Nucleus accumbens (tissue), 56 donors: Measurements from ENCODE around the gene PLA2G3.
"Not testable (repeated sequence)": the region's sequence is repeated elsewhere in the genome, so short reads cannot be mapped to it uniquely, and the experiment has no call there.

Experiments used
- DNase-seq, 56 donors: peaks; one replicate each; lab custom pipeline; 2025; lab: John Stamatoyannopoulos, UW

The PLA2G3 gene, protein sequence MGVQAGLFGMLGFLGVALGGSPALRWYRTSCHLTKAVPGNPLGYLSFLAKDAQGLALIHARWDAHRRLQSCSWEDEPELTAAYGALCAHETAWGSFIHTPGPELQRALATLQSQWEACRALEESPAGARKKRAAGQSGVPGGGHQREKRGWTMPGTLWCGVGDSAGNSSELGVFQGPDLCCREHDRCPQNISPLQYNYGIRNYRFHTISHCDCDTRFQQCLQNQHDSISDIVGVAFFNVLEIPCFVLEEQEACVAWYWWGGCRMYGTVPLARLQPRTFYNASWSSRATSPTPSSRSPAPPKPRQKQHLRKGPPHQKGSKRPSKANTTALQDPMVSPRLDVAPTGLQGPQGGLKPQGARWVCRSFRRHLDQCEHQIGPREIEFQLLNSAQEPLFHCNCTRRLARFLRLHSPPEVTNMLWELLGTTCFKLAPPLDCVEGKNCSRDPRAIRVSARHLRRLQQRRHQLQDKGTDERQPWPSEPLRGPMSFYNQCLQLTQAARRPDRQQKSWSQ

DNA sequence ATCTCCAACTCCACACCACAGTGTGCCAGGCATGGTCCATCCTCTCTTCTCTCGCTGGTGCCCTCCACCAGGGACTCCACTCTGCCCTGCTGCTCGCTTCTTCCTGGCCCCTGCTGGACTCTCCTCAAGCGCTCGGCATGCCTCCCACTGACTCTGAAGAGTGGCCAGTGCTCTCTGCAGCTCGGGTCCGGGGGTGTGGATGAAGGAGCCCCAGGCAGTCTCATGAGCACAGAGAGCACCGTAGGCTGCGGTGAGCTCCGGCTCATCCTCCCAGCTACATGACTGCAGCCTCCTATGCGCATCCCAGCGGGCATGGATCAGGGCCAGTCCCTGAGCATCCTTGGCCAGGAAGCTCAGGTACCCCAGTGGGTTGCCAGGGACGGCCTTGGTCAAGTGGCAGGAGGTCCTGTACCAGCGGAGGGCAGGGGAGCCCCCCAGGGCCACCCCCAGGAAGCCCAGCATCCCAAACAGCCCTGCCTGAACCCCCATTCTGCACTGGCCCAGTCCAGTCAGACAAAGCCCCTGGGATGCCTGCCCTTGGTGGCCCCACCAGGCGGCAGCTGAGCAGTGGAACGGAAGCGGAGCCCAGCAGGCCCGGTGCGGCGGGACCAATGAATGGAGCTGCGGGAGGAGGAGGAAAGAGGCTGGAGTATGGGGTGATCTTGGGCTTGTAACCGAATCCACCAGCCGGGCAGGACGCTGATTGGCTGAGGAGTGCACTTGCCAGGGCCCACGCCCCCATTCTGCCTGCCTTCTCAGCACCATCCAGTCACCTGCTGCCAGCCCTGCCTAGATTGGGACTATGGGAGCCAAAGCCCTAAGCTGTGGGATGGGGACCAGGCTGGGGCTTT, at the start of gene PLA2G3:
Gene PLA2G3 (minus strand): TSS at position 643 of the 851 bp plus-strand sequence. CDS start 154 bp downstream, at position 489.
- no peak for DNase-seq

DNA sequence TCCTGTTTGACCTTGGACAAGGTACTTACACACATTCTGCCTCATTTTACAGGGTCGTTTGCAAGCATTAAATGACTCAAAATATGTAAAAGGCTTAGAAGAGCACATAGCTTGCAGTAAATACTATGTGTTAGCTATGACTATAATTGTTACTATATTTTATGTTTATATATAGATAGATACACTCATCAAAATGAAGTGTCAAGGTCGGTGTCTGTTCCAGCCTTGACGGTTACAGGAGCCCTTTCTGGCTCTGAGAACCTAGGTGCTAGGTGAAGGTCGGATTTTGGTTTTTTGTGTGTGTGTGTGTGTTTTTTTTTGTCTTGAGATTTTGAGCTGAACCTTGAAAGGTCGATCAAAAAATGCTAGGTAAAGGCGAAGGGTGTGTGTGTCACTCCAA, 47.3 kb upstream of the PLA2G3 start:
- DNase-seq: no peak

DNA sequence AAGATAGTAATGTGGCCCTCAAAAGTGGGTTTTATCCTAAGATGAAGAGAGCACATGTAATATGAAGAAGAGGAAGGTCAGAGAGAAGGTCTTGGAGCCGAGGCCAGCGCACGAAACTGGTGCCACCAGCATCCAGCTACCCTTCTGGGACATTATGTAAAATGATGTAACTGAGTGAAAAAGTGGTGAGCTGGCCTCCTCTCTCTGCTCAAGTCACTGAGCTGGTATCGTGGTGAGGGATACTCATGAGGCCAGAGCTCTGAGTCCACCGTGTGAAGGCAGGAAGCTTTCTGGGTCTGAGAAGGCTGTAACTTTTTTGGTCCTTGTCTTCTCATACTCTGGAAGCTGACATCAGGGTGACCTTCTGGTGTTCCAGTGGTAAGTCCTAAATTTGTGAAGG, 44.7 kb upstream of the PLA2G3 start:
- no peak for DNase-seq

DNA sequence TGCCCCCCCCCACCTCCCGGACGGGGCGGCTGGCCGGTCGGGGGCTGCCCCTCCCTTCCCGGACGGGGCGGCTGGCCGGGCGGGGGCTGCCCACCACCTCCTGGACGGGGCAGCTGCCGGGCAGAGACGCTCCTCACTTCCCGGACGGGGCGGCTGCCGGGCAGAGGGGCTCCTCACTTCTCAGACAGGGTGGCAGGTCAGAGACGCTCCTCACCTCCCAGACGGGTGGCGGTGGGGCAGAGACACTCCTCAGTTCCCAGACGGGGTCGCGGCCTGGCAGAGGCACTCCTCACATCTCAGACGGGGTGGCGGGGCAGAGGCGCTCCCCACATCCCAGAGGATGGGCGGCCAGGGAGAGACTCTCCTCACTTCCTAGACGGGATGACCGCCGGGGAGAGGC, 43.7 kb upstream of the PLA2G3 start:
- no peak for DNase-seq

DNA sequence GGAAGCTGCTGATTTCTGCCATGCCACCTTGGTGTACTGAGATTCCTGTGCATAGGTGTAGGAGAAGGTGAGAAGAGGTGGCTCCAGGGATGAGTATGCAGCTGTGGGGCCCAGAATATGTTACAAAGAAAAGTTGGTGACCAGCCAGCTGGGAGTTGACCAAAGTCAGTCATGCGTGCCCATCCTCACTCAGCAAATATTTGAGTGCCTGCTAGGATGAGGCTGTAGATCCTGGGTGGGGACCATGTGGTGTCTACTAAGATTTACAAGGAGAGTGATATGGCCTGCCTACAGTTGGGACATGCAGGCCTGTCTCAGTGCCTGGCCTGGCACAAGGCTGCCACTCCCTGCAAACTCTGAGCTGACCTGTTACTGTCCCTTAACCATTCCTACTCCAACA, 39.0 kb upstream of the PLA2G3 start:
- no peak for DNase-seq

DNA sequence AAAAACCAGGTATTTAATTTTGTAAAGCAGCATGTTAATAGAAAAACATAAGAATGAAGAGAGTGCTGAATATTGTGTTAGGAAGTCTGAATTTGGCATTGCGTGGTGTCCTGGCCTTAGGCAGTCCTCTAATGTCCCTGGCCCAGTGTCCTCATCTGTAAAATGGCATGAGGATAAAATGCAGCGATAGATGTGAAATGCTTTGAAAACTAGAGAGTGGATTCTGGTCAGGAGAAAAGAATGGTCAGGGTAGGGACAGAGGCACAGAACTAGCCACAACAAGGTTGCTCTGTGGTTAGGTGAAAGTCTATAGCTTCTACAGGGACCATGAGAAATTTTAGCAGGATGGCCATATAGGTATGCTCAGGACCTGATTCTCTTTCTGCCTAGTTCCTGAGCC, 38.6 kb upstream of the PLA2G3 start:
- DNase-seq: no peak

DNA sequence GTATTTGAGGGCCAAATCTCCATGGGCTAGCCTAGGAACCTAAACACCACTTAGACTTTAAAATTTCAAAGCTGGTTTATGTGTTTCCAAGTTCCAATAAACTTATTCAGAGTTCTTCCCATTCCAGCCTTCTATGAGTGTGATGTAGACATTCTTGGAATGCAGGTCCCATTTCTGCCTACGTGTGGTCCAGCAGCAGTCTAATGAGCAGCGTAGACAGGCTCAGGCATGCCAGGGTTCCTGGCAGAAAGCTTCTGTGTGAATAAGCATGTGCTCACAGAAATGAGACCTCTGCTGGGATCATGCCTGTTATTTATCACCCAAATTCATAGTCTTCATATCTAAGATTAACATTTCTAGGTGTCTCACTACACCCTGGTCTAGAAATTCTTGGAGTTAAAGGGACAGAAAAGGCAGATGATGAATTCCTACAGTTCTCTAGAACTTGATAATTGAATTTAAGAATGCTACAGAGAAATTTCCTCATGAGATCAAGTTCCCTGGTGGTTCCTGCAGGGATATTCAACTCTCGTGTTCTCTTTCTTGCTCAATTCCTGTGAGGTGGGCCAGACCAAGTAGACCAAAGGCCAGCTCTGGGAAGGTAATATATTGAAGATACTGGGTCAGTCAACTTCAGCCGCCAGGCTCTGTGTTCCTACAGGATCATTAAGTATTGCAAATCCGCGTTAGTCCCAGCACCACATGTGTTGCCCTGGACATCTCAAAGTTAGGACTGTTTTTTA, 37.3 kb upstream of the PLA2G3 start:
- DNase-seq: no peak

DNA sequence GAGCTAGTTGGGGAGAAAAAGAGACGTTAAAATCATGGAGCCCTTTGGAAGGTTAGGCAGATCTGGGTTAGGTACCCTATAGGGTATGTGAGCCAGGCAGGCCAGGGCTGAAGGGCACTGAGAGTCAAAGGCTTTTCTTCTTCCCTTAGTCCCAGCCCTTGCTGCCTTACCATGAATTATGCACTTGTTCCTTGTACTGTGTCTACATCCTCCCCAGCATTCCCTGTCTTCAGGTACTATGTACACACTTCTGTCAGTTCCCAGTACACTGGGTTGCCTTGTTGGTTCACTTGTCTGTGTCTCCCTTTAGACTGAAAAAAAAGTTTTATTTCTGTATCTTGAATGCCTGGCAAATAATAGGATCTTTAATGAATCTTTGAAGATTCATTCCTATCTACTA, 36.6 kb upstream of the PLA2G3 start:
- no peak for DNase-seq

DNA sequence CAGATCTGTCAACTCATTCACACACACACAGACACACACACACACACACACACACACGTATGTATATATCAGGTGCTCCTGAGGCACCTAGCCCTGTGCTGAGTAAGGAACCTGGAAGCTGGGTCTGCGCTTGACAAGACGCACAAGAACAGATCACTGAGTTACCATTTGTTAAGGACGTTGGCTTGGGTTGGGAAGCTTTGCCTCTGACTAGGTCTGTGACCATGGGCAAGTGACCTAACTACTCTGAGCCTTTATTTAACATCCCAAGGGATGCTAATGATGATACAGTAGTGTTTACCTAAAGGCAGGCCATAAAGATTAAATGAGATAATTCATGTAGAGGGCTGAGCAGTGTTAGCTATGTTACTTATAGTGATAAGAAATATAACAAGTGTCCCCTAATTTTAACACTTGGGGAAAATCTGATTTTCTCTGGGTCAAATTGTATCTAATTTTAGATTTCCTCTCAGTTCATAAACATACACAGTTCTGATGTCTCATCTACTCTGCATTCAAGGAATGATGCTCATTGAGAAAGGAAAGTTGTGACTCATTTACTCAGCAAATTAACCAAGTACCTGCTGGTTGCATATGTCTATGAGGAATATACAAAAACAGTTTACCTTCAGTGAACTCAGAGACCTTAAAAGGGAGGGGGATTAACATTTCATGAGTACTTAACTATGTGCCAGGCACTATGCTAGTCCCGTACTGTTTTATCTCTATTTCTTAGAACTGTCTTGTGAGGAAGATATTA, 33.3 kb upstream of the PLA2G3 start:
- DNase-seq: no peak

DNA sequence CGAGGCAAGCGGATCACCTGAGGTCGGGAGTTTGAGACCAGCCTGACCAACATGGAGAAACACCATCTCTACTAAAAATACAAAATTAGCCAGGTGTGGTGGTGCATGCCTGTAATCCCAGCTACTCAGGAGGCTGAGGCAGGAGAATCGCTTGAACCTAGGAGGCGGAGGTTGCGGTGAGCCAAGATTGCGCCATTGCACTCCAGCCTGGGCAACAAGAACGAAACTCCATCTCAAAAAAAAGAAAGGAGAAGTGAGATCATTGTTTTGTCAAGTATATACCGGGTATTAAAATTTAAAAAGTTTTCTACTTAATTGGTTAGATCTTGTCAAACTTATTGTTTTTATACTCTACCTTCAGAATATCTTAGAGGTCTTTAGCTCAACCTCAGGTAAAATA, 31.4 kb upstream of the PLA2G3 start:
- not testable (repeated sequence) for DNase-seq

DNA sequence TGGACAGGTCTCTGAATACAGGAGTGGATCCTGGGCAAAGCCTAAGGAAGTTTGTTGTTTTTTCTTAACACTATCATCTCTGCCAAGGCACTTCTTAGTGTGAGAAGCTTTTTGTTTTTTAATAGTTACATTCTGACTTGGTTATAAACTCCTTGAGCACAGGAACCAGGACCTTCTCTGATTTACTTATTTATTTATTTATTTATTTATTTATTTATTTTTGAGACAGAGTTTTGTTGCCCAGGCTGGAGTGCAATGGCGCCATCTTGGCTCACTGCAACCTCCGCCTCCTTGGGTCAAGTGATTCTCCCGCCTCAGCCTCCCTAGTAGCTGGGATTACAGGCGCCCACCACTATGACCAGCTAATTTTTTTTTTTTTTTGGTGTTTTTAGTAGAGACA, 30.7 kb upstream of the PLA2G3 start:
- DNase-seq: no peak

DNA sequence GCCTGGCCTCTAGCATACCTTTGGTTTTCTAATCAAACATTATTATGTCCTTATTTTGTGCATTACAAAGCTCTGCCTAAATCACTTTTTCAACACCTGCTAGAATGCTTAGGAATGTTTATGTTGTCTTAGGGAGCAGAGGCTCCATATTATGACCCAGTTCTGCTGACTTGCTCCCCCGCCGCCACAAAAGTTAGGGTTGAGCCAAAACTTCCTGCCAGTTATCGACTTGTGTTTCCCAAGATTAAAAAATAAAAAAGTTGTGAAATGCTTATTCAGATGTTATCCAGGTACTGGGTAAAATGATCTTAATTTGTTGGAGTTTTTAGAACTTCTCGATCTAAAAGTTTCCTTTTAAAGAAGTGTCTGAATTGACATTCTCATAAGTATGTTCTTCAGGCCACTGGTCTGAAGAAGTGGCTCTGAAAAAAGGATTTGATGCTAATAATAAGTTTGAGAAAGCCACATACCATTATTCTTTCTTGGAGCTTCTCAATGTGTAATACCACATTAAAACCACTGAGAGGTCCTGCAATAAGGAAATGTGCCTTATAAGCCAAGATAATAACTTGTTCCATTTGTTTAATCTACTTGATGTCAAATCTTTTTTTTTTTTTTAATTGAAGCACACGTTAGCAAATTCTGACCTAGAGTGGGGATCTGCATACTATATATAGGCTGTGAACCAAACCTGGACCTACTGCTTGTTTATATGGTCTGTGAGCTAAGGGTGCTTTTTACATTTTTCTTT, 21.9 kb upstream of the PLA2G3 start:
- DNase-seq: no peak

DNA sequence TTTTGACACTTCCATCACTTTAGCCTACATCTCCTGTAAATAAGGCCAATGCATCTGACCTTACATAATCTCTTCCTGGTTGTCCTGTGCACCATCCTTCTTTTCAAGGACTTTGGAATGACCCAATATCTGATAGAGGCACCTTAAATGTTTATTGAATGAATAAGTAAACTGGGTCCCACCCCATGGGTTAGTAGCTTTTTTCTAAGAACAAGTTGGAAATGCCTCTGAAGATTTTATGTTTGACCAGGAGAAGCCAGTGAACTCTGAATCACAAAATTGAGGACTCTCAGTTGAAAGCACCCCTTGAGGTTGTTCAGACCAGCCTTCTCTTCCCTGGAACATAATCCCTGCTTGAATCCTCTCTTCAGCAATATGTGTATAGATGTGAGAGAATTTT, 21.1 kb upstream of the PLA2G3 start:
- no peak for DNase-seq

DNA sequence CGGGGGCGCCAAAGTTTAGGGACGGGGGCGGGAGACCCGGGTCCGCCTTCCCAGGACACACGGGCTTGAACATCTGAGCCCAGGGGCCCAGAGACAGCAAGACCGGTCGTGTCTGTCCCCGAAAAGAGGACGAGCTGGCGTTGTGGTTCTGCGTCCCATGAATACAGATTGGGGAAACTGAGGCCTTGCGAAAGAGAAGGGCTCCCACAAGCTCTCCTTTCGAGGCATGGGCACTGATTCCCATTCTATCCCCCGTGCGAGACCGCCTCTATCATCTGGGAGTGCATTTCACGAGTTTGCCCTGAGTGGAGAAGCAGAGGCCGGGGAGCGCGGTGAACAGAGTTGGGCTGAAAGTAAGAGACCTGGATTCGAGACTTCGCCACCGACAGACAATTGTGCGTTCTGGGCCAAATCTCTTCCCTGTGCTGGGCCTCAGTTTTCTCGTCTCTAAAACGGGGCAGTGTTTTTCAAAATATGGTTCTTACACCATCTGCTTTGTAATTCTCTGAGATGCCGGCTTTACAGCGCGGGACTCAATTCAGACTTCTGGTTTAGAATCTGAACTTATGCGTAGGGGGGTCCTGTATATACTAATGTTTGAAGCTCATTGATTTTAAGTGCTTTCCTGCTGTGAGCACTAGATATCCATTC, 20.1 kb upstream of the PLA2G3 start:
- DNase-seq: peak in 12 of 56 donors; percentile 19 to 75 (median 50)

DNA sequence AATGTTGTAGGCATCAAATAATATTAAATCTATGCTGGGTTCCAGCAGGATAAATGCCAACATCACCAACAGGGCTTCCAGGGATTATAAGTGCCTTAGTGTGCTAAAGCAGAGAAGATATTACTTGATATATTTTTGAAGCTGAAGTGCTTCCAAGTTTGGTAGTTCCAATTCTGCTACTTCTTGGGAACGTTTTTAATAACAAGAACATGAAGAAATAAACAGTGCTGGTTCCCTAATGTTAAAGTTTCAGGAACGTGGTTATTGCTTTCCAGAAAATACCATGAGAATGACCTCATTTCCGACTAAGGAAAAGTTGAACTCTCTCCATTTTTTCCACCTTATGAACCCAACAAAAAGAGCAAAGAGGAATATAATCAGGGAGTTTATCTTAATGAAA, 15.1 kb upstream of the PLA2G3 start:
- no peak for DNase-seq

DNA sequence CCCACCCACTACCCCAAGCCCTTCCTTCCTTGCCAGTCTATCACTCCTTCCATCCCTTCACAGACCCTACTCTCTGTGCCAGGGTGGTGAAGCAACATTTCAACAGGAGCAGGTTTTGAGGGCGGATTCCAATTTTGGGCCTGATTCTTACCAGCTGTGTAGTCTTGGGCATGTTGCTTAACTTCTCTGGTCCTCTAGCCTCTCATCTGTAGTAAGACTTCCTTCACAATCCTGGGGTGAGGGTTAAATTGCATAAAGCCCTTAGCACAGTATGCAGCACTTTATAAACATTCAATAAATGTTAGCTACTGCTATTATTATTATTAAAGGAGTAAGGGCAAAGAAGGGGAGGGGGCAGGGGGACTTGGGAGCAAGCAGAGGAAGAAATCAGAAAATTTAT, 14.7 kb upstream of the PLA2G3 start:
- no peak for DNase-seq

DNA sequence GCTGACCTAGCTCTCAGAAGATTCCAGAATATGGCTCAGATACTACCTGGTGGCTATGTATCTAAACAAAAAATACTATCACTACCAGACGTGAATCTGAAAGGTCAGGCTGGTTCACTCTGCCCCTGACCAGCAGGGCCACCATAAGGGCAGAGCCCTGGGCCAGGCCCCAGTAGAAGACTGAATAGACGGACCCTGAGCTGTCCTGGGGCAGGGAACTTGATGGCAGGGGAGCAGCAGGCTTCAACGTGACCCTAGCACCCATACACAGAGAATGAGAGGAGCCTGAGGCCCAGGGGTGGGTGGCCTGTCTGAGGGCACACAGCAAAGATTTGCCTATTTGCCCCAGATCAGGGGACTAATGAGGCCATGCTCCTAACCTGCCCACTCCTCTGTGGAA, 13.0 kb upstream of the PLA2G3 start:
- no peak for DNase-seq

DNA sequence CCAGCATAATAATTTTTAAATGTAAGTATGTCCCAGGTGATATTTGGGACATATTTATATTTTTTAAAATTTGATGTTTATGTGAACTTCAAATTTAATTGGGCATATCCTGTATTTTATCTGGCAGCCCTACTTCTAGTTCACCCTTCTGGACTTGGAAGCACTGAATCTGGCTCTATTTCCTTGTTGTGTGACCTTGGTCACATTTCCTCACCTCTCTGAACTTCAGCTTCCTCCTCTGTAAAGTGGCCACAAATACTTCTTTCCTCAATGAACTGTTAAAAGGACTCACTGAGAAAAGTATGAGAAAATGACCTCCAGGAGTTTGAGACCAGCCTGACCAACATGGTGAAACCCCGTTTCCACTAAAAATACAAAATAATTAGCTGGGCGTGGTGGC, 11.6 kb upstream of the PLA2G3 start:
- DNase-seq: no peak

DNA sequence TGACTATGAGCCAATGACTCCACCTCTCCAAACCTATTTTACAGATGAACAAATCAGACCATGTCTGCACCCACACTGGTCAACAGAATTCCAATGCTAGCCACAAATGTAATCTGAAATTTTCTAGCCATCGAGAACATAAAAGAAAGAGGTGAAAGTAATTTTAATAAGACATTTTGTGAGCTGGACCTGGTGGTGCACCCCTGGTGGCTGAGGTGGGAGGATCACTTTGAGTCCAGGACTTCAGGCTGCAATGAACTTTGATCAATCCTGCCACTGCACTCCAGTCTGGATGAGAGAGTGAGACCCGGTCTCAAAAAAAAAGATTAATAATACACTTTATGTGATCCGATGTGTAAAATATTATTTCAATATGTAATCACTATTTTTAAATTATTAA, 10.3 kb upstream of the PLA2G3 start:
- DNase-seq: no peak
